ENCODE measurements around the gene KCNQ1. TPM values are rescaled to one million over a fixed set of nuclear protein-coding genes. Genes with fewer than 3 reads are reported as not detected.

The KCNQ1 gene
- total and polyA plus RNA-seq, 3 experiments from 2014 or later, result 2.6 to 5.7 (median 3.4) TPM

DNA sequence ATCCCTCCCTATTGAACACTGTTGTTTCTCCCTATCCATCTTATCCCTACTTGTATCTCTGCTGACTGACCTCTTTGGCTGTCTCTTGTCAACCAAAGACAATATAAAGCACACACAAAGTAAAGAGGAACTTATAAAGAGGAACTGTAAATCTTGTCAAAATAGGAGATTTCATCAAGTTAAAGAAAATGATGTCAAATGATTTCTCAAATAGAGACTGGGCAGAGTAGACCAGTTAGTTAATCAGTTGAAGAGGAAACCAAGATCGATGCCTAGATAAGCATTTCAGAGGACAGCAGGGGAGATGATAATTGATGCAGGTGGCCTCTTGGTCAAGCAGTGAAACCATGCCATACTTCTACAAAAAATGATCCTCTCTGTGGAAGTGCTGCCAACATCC is 232.3 kb downstream of the KCNQ1 start:
- Histone ChIP-seq H3K9me3 (ENCODE audit: low read length) (no peaks in the 10 kb centered on the region), H3K4me3 (ENCODE audit: low read length) (no peak overlapping the region), H3K4me1 (ENCODE audit: insufficient read depth, low read length) (no peaks in the 10 kb centered on the region), H3K27ac (ENCODE audit: low read depth, low read length) (no peak overlapping the region), H3K27me3 (ENCODE audit: insufficient read depth, low read length, poor library complexity, severe bottlenecking) (no peaks in the 10 kb centered on the region), H3K36me3 (ENCODE audit: insufficient read depth, low read length) (no peaks in the 10 kb centered on the region)
- CTCF ChIA-PET, result no interaction called here
- Mint-ChIP-seq H3K9me3 (no peaks in the 10 kb centered on the region), H3K4me3 (no peak overlapping the region), H3K36me3 (no peaks in the 10 kb centered on the region), H3K27ac (peak overlapping the region in 1 of 8 donors; percentile 8), H3K4me1 (no peaks in the 10 kb centered on the region), H3K27me3 (no peaks in the 10 kb centered on the region)
- POLR2A ChIA-PET, result no interaction called here
- DNase-seq, result no peak

GRCh38 chr11:2678396-2678795 is 233.6 kb downstream of the KCNQ1 start:
- DNase-seq, result no peak
- Mint-ChIP-seq H3K36me3 (no peaks in the 10 kb centered on the region), H3K4me1 (no peaks in the 10 kb centered on the region), H3K27me3 (no peaks in the 10 kb centered on the region), H3K27ac (no peak overlapping the region), H3K4me3 (no peak overlapping the region), H3K9me3 (no peaks in the 10 kb centered on the region)
- Histone ChIP-seq H3K36me3 (ENCODE audit: insufficient read depth, low read length) (no peaks in the 10 kb centered on the region), H3K27me3 (ENCODE audit: insufficient read depth, low read length, poor library complexity, severe bottlenecking) (no peaks in the 10 kb centered on the region), H3K9me3 (ENCODE audit: low read length) (no peaks in the 10 kb centered on the region), H3K4me3 (ENCODE audit: low read length) (no peak overlapping the region), H3K27ac (ENCODE audit: low read depth, low read length) (no peak overlapping the region), H3K4me1 (ENCODE audit: insufficient read depth, low read length) (no peaks in the 10 kb centered on the region)
- ChIA-PET CTCF (interaction anchor here (0.7 kb wide), 1 partner anchor 215 kb away, joined by 3 read pairs; no protein-coding TSS in a partner anchor), POLR2A (no interaction called here)

GRCh38 chr11:2679011-2679676 is 234.3 kb downstream of the KCNQ1 start:
- H3K4me1 ChIP-seq (ENCODE audit: insufficient read depth, low read length), result no peaks in the 10 kb centered on the region
- H3K36me3 ChIP-seq (ENCODE audit: insufficient read depth, low read length), result no peaks in the 10 kb centered on the region
- H3K27ac Mint-ChIP-seq, result no peak overlapping the region
- H3K27me3 Mint-ChIP-seq, result no peaks in the 10 kb centered on the region
- CTCF ChIA-PET, result no interaction called here
- no peaks in the 10 kb centered on the region for H3K9me3 Mint-ChIP-seq
- no peak overlapping the region for H3K4me3 ChIP-seq (ENCODE audit: low read length)
- H3K4me3 Mint-ChIP-seq, result no peak overlapping the region
- no peaks in the 10 kb centered on the region for H3K27me3 ChIP-seq (ENCODE audit: insufficient read depth, low read length, poor library complexity, severe bottlenecking)
- H3K27ac ChIP-seq (ENCODE audit: low read depth, low read length), result no peak overlapping the region
- H3K9me3 ChIP-seq (ENCODE audit: low read length), result no peaks in the 10 kb centered on the region
- no peaks in the 10 kb centered on the region for H3K4me1 Mint-ChIP-seq
- DNase-seq, result no peak
- H3K36me3 Mint-ChIP-seq, result no peaks in the 10 kb centered on the region
- POLR2A ChIA-PET, result no interaction called here

DNA sequence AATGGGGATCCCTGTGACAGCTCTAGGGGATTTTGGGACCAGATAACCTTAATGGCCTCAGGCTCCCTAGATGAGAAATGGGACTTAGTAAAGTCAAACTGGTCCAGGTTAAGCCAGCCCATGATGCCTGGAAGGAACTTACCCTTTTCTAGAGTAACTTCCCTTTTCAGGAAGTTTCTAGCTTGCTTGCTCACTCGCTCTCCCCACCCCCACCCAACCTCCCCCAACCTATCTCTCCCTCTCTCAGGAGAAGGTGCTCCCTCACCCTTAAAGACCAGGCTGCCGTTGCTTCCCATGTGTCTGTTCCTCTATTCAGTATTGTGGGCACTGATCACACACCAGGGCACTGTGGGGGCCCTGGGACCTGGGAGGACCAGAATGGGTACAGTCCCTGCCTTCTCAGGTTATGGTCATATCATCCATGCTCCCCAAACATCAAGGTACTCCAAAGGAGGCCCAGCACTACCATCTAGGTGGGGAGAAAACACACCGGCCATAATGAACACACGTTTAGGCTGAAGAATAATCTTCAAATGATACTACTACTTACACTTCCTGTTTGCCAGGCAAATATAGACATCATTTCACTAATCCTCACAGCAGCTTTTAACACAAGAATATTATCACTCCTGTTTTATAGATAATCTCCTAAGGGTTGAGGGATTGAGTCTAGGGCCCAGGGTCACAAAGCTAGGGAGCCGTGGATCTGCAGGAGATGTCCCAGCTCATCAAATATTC is 236.8 kb downstream of the KCNQ1 start:
- CTCF ChIA-PET, result no interaction called here

GRCh38 chr11:2683806-2684205 is 239.0 kb downstream of the KCNQ1 start:
- H3K9me3 Mint-ChIP-seq, result no peaks in the 10 kb centered on the region
- H3K27me3 Mint-ChIP-seq, result no peaks in the 10 kb centered on the region
- CTCF ChIA-PET, result no interaction called here
- Histone ChIP-seq H3K27me3 (ENCODE audit: insufficient read depth, low read length, poor library complexity, severe bottlenecking) (no peaks in the 10 kb centered on the region), H3K4me3 (ENCODE audit: low read length) (no peak overlapping the region), H3K36me3 (ENCODE audit: insufficient read depth, low read length) (no peaks in the 10 kb centered on the region), H3K4me1 (ENCODE audit: insufficient read depth, low read length) (no peaks in the 10 kb centered on the region), H3K9me3 (ENCODE audit: low read length) (no peaks in the 10 kb centered on the region), H3K27ac (ENCODE audit: low read depth, low read length) (no peak overlapping the region)
- POLR2A ChIA-PET, result no interaction called here
- H3K4me1 Mint-ChIP-seq, result no peaks in the 10 kb centered on the region
- no peak for DNase-seq
- H3K27ac Mint-ChIP-seq, result no peak overlapping the region
- H3K4me3 Mint-ChIP-seq, result no peak overlapping the region
- no peaks in the 10 kb centered on the region for H3K36me3 Mint-ChIP-seq

More for the DNA sequence above, 236.8 kb downstream of the KCNQ1 start:
- Mint-ChIP-seq H3K27ac (peak overlapping the region in 3 of 8 donors; percentile 2 to 51 (median 37)), H3K36me3 (no peaks in the 10 kb centered on the region), H3K4me1 (no peaks in the 10 kb centered on the region), H3K9me3 (no peaks in the 10 kb centered on the region), H3K27me3 (no peaks in the 10 kb centered on the region), H3K4me3 (no peak overlapping the region)
- no peak for DNase-seq
- Histone ChIP-seq H3K27ac (ENCODE audit: low read depth, low read length) (no peak overlapping the region), H3K27me3 (ENCODE audit: insufficient read depth, low read length, poor library complexity, severe bottlenecking) (no peaks in the 10 kb centered on the region), H3K36me3 (ENCODE audit: insufficient read depth, low read length) (no peaks in the 10 kb centered on the region), H3K9me3 (ENCODE audit: low read length) (no peaks in the 10 kb centered on the region), H3K4me3 (ENCODE audit: low read length) (no peak overlapping the region), H3K4me1 (ENCODE audit: insufficient read depth, low read length) (no peaks in the 10 kb centered on the region)
- POLR2A ChIA-PET, result no interaction called here

DNA sequence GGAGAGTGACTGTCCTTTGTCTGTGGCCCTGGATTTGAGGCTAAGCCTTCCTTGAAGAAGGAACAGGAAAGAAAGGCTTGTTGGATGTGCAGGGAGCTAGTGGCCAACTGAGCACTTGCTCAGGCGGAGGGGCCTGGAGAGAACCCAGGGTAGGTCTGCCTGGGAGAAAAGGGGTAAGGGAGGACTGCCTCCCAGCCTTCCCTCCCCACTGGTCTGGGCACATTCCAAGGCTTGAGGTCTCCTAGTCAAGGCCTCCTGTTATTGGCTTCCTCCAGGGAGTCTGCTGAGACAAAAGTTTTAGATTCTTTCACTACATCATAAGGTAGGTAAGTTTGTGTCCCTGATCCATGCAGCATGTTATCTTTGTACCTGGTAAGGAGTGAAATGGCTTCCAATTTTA is 239.8 kb downstream of the KCNQ1 start:
- Histone ChIP-seq H3K4me3 (ENCODE audit: low read length) (no peak overlapping the region), H3K9me3 (ENCODE audit: low read length) (no peaks in the 10 kb centered on the region), H3K27me3 (ENCODE audit: insufficient read depth, low read length, poor library complexity, severe bottlenecking) (no peaks in the 10 kb centered on the region), H3K36me3 (ENCODE audit: insufficient read depth, low read length) (no peaks in the 10 kb centered on the region), H3K27ac (ENCODE audit: low read depth, low read length) (no peak overlapping the region), H3K4me1 (ENCODE audit: insufficient read depth, low read length) (no peaks in the 10 kb centered on the region)
- Mint-ChIP-seq H3K27me3 (no peaks in the 10 kb centered on the region), H3K9me3 (no peaks in the 10 kb centered on the region), H3K36me3 (no peaks in the 10 kb centered on the region), H3K27ac (no peak overlapping the region), H3K4me3 (no peak overlapping the region), H3K4me1 (no peaks in the 10 kb centered on the region)
- DNase-seq, result peak in 1 of 5 donors; percentile 34
- POLR2A ChIA-PET, result no interaction called here
- CTCF ChIA-PET, result no interaction called here

- Mint-ChIP-seq H3K9me3 (no peaks in the 10 kb centered on the region), H3K27ac (peak overlapping the region in 1 of 8 donors; percentile 52), H3K4me3 (no peak overlapping the region), H3K4me1 (peaks cover 0 to 2% (median 0%) of the 10 kb centered on the region in 3 donors), H3K27me3 (no peaks in the 10 kb centered on the region), H3K36me3 (no peaks in the 10 kb centered on the region)
- CTCF ChIA-PET, result no interaction called here
- H3K27me3 ChIP-seq (ENCODE audit: insufficient read depth, low read length, poor library complexity, severe bottlenecking), result no peaks in the 10 kb centered on the region
- H3K4me3 ChIP-seq (ENCODE audit: low read length), result no peak overlapping the region
- POLR2A ChIA-PET, result no interaction called here
- H3K4me1 ChIP-seq (ENCODE audit: insufficient read depth, low read length), result no peaks in the 10 kb centered on the region
- no peaks in the 10 kb centered on the region for H3K36me3 ChIP-seq (ENCODE audit: insufficient read depth, low read length)
- no peak for DNase-seq
- H3K27ac ChIP-seq (ENCODE audit: low read depth, low read length), result no peak overlapping the region
- no peaks in the 10 kb centered on the region for H3K9me3 ChIP-seq (ENCODE audit: low read length)
Measured at GRCh38 chr11:2685051-2685450, 240.2 kb downstream of the KCNQ1 start.

DNA sequence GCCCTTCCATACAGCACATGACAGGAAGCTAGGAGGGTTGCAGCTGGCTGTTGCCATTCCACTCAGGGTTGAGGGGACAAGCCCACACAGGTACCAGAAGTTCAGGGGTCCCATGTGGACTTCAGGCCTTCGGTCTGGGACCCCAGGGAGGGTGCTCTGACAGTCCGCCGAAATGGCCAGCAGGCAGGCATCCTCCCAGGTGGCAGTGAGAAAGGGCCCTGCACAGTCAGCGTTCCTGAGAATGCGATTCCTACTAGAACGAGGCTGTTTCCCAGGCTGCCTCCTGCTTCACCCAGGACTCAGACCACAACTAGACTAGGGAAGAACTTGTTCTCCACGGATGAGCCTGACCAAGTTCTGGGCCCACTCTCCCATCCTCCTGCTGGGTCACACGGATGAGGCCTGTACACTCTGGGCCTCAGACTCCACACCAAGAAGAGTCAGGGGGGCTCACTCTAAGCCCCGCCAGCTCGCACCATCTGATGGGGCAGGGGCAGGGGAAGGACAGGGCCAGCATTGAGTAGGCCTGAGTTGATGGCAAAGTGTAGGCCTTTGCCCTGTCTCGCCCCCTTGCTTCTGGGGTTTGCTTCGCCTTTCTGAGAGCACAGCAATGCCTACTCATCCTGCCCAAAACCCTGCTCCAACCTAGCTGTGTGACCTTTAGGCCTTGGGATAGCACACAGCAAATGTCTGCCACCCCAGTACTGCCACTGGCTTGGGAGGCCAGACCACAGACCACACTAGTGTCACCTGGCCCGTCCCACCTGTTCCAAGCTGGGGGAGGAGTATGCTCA is 241.0 kb downstream of the KCNQ1 start:
- peaks cover 0 to 3% (median 0%) of the 10 kb centered on the region in 3 donors for H3K4me1 Mint-ChIP-seq
- H3K4me1 ChIP-seq (ENCODE audit: insufficient read depth, low read length), result no peaks in the 10 kb centered on the region
- H3K4me3 ChIP-seq (ENCODE audit: low read length), result no peak overlapping the region
- no peaks in the 10 kb centered on the region for H3K27me3 ChIP-seq (ENCODE audit: insufficient read depth, low read length, poor library complexity, severe bottlenecking)
- H3K27ac ChIP-seq (ENCODE audit: low read depth, low read length), result no peak overlapping the region
- no peaks in the 10 kb centered on the region for H3K36me3 ChIP-seq (ENCODE audit: insufficient read depth, low read length)
- no peaks in the 10 kb centered on the region for H3K36me3 Mint-ChIP-seq
- no peak overlapping the region for H3K4me3 Mint-ChIP-seq
- H3K9me3 Mint-ChIP-seq, result no peaks in the 10 kb centered on the region
- ChIA-PET POLR2A (no interaction called here), CTCF (no interaction called here)
- H3K27ac Mint-ChIP-seq, result no peak overlapping the region
- no peaks in the 10 kb centered on the region for H3K9me3 ChIP-seq (ENCODE audit: low read length)
- H3K27me3 Mint-ChIP-seq, result no peaks in the 10 kb centered on the region
- DNase-seq, result peak in 1 of 5 donors; percentile 30
